SK-N-SH treated with all-trans-retinoic acid at 6 μM for 48 hours (cell line): ENCODE results near the gene CPNE4.

ENCODE experiments used
- ESRRG ChIP-seq: fragments of 250-450 bp; sonication (Bioruptor Pico); IDR thresholded peaks from 2 replicates; pipeline ENCODE4 v1.6.1; 2021; ENCODE audit warnings: mild to moderate bottlenecking
- SNAI2 ChIP-seq: fragments of 250-450 bp; sonication (Bioruptor Pico); IDR thresholded peaks from 2 replicates; pipeline ENCODE4 v1.5.0; 2020; ENCODE audit warnings: mild to moderate bottlenecking, moderate library complexity

GRCh38 chr3:131725414-131725813 is 309.4 kb downstream of the CPNE4 start:
- TF ChIP-seq ESRRG (CRISPR knock-in tag): no peak
- no peak for TF ChIP-seq SNAI2 (CRISPR knock-in tag)
